Sigmoid colon (tissue), 4 donors: Measurements from ENCODE around the gene SMIM35.

ENCODE experiments used
- CTCF ChIP-seq, 4 experiments: fragments of 450-650 bp in 3 of 4; fragments of 200-600 bp in 1 of 4; IDR thresholded peaks; one replicate each; pipeline ENCODE4 v1.5.1; 2016 to 2019; ENCODE audit warnings: antibody characterized with exemption in 4 of 4, mild to moderate bottlenecking in 3 of 4, moderate library complexity in 2 of 4
- POLR2AphosphoS5 ChIP-seq, 4 donors: sonication (generic); formaldehyde crosslinking; IDR thresholded peaks; one replicate each; pipeline ENCODE4 v1.6.1; 2017; ENCODE audit warnings: antibody characterized with exemption in 4 of 4

- TF ChIP-seq CTCF (IDR thresholded peaks at IDR 0.05), result no peak
- TF ChIP-seq POLR2AphosphoS5 (IDR thresholded peaks at IDR 0.05), result no peak
These were observed 103.6 kb downstream of the SMIM35 start for GRCh38 chr11:117983163-117983475.
